Ascending aorta (tissue), 2 donors: ENCODE data around the gene MET. TPM values are rescaled to one million over a fixed set of nuclear protein-coding genes. Genes with fewer than 3 reads are reported as not detected.
"Not testable (repeated sequence)": the region's sequence is repeated elsewhere in the genome, so short reads cannot be mapped to it uniquely, and the experiment has no call there.

Source experiments
- DNase-seq, 2 donors: peaks; one replicate each; pipeline ENCODE4 v3.0.0-alpha.2; 2019; ENCODE audit warnings: low spot score in 2 of 2
- H3K27ac ChIP-seq, 2 donors: fragments of 200-600 bp; sonication (generic); one replicate each; pipeline ENCODE4 v1.5.1; 2016 to 2017; ENCODE audit warnings: mild to moderate bottlenecking in 1 of 2
- H3K27me3 ChIP-seq: fragments of 200-600 bp; sonication (generic); one replicate; pipeline ENCODE4 v1.5.1; 2017
- H3K36me3 ChIP-seq, 2 donors: fragments of 200-600 bp; sonication (generic); one replicate each; pipeline ENCODE4 v1.5.1; 2016
- H3K4me1 ChIP-seq, 2 donors: fragments of 200-600 bp; sonication (generic); one replicate each; pipeline ENCODE4 v1.5.1; 2016 to 2017; ENCODE audit warnings: mild to moderate bottlenecking in 1 of 2
- H3K4me3 ChIP-seq, 2 donors: fragments of 200-600 bp; sonication (generic); one replicate each; pipeline ENCODE4 v1.5.1; 2016 to 2017; ENCODE audit warnings: mild to moderate bottlenecking in 1 of 2
- H3K9me3 ChIP-seq, 2 donors: fragments of 200-600 bp; sonication (generic); one replicate each; pipeline ENCODE4 v1.5.1; 2016
- intact Hi-C: fragments of 100-400 bp; cut with DNase I; formaldehyde crosslinking; loops from one replicate; pipeline ENCODE4 v1.15.1; 2023
- total RNA-seq: library from RNA; depleted of rRNA; stranded (reverse); fragments of >200 nt; gene quantifications from one replicate; pipeline ENCODE4 v1.1.0, GENCODE V29; 2016
- TF ChIP-seq, protein P1 (sequence below), 3 experiments: fragments of 200-600 bp in 2 of 3; fragments of 450-650 bp in 1 of 3; sonication (generic) in 2 of 3; IDR thresholded peaks; one replicate each; pipeline ENCODE4 v1.5.1; 2016 to 2019; ENCODE audit warnings: antibody characterized with exemption in 3 of 3, mild to moderate bottlenecking in 1 of 3, moderate library complexity in 1 of 3

MET gene
- total RNA-seq, 1 donor from 2014 or later = 29.5 TPM

DNA sequence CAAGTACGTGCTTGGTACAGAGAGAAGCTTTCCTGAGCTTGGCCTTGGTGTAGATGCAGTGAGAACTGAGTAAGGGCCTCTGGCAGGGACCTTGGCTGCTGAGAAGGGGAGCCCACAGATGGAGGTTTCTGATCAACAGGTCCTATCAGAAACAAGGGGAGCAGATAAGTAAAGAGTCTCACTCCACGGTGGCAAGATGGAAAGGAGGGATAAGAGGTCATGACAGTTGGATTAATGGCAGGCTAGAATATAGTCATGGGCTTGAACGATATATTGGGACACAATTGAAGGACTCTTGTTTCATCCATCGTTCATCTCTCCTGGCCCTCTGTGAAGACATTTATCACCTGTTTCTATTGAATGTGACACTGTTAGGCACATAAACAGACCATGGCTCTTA is 41.5 kb downstream of the MET start:
- Histone ChIP-seq H3K36me3 (no peaks in the 10 kb centered on the region), H3K4me3 (no peak overlapping the region), H3K9me3 (no peaks in the 10 kb centered on the region), H3K4me1 (no peaks in the 10 kb centered on the region), H3K27ac (no peak overlapping the region), H3K27me3 (no peaks in the 10 kb centered on the region)
- no peak for DNase-seq
- intact Hi-C loops = no loop called here
- TF ChIP-seq, protein P1, sequence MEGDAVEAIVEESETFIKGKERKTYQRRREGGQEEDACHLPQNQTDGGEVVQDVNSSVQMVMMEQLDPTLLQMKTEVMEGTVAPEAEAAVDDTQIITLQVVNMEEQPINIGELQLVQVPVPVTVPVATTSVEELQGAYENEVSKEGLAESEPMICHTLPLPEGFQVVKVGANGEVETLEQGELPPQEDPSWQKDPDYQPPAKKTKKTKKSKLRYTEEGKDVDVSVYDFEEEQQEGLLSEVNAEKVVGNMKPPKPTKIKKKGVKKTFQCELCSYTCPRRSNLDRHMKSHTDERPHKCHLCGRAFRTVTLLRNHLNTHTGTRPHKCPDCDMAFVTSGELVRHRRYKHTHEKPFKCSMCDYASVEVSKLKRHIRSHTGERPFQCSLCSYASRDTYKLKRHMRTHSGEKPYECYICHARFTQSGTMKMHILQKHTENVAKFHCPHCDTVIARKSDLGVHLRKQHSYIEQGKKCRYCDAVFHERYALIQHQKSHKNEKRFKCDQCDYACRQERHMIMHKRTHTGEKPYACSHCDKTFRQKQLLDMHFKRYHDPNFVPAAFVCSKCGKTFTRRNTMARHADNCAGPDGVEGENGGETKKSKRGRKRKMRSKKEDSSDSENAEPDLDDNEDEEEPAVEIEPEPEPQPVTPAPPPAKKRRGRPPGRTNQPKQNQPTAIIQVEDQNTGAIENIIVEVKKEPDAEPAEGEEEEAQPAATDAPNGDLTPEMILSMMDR (IDR thresholded peaks at IDR 0.05) = no peak

DNA sequence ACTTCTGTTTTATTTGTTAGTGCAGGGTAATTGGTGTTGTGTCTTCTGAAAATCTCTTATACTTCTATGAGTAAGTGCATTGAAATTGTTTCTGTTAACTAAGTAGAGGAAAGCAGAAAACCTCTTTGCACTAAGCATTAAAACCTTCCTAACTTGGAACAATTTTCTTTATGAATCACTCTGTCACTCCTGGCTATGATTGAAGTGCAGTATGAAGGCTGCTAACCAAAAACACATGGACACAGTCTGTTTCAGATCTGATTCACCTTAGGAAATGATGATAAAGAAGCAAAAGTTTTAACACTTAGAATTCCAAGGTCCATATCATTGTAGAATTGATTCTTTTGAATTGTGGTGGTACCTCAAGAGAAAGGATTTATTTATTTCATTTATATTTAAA is 41.9 kb downstream of the MET start:
- TF ChIP-seq, protein P1 (IDR thresholded peaks at IDR 0.05) = no peak
- no peak overlapping the region for H3K4me3 ChIP-seq
- no peaks in the 10 kb centered on the region for H3K27me3 ChIP-seq
- DNase-seq = no peak
- H3K4me1 ChIP-seq = no peaks in the 10 kb centered on the region
- no peak overlapping the region for H3K27ac ChIP-seq
- intact Hi-C loops = no loop called here
- H3K9me3 ChIP-seq = no peaks in the 10 kb centered on the region
- H3K36me3 ChIP-seq = no peaks in the 10 kb centered on the region

DNA sequence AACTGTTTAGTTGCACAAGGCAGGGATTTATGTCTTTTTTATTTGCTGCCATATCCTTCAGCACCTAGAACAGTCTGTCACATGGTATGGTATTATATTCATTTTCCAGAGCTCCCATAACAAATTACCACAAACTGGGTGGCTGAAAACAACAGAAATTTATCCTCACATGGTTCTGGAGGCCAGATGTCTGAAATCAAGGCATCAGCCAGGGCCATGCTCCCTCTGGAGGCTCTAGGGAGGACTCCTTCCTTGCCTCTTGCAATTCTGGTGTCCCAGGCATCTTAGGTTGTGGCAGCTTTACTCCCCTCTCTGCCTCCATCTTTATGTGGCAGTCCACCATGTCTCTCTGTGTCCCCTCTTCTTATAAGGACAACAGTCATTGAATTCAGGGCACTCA is 43.1 kb downstream of the MET start:
- Histone ChIP-seq H3K27ac (no peak overlapping the region), H3K27me3 (no peaks in the 10 kb centered on the region), H3K36me3 (no peaks in the 10 kb centered on the region), H3K4me1 (no peaks in the 10 kb centered on the region), H3K9me3 (no peaks in the 10 kb centered on the region), H3K4me3 (no peak overlapping the region)
- intact Hi-C loops = no loop called here
- TF ChIP-seq, protein P1 (IDR thresholded peaks at IDR 0.05) = no peak
- no peak for DNase-seq

- no peaks in the 10 kb centered on the region for H3K27me3 ChIP-seq
- intact Hi-C loops = no loop called here
- H3K9me3 ChIP-seq = no peaks in the 10 kb centered on the region
- TF ChIP-seq, protein P1 (IDR thresholded peaks at IDR 0.05) = no peak
- H3K4me1 ChIP-seq = no peaks in the 10 kb centered on the region
- no peak overlapping the region for H3K27ac ChIP-seq
- no peak overlapping the region for H3K4me3 ChIP-seq
- H3K36me3 ChIP-seq = no peaks in the 10 kb centered on the region
- DNase-seq = no peak
Measured at GRCh38 chr7:116717137-116717536, 45.1 kb downstream of the MET start.

DNA sequence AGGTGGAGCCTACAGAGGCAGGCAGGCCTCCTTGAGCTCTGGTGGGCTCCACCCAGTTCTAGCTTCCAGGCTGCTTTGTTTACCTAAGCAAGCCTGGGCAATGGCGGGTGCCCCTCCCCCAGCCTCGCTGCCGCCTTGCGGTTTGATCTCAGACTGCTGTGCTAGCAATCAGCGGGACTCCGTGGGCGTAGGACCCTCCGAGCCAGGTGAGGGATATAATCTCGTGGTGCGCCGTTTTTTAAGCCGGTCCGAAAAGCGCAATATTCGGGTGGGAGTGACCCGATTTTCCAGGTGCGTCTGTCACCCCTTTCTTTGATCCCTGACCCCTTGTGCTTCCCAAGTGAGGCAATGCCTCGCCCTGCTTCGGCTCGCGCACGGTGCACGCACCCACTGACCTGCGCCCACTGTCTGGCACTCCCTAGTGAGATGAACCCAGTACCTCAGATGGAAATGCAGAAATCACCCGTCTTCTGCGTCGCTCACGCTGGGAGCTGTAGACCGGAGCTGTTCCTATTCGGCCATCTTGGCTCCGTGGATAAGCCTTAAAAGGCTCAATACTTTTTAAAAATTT is 52.0 kb downstream of the MET start:
- intact Hi-C loops = not testable (repeated sequence)

DNA sequence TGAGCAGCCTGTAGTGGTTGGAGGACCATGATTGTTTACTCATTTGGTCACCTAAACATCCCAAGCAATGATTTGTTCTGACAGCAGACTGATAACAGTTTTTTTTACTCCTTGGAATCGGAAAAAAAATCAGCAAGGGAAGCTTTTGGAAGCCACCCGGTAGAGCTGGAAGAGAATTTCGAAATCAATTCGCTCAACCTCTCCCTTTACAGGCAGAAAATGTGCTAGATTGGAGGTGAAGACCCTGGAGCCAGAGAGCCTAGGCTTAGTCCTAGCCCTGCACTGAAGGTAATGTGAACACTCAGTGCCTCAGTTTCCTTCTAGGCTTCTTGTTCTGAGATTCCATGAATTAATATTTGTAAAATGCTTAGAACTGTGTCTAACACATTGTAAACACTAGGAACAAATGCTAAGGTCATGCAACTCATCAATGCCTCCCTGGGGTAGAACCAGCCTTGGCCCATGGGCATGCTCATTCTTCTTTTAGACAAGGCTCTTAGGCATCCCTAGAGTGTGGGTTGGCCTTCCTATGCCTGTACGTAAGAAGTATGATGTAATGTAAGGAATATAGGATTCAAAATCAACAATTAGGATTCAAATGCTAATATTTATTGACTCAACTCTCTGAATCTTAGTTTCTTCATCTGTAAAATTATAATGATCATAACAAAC is 52.7 kb downstream of the MET start:
- intact Hi-C loops = no loop called here
- Histone ChIP-seq H3K4me1 (peaks cover 0 to 3% of the 10 kb centered on the region in 2 donors), H3K36me3 (no peaks in the 10 kb centered on the region), H3K9me3 (no peaks in the 10 kb centered on the region), H3K27ac (no peak overlapping the region), H3K4me3 (no peak overlapping the region), H3K27me3 (no peaks in the 10 kb centered on the region)
- DNase-seq = no peak
- TF ChIP-seq, protein P1 (IDR thresholded peaks at IDR 0.05) = no peak

More for the DNA sequence above, 52.0 kb downstream of the MET start:
- H3K9me3 ChIP-seq, H3K4me1 ChIP-seq, H3K4me3 ChIP-seq, DNase-seq, H3K36me3 ChIP-seq, H3K27me3 ChIP-seq, H3K27ac ChIP-seq: not testable (repeated sequence)
